ENCODE measurements around the gene GIT2.
A peak's percentile ranks its signal among the peaks of the same experiment; 100 is the strongest.

GIT2 gene

GRCh38 chr12:109952873-109953272, 43.3 kb downstream of the GIT2 start:
- DNase-seq (ENCODE audit: low read depth, low spot score) = no peak
- no peak overlapping the region for H3K4me3 ChIP-seq (ENCODE audit: low read length)

- H3K4me3 ChIP-seq (ENCODE audit: low read length) = no peak overlapping the region
- DNase-seq (ENCODE audit: low read depth, low spot score) = no peak
Observed at GRCh38 chr12:109952160-109952858, 43.9 kb downstream of the GIT2 start.

- no peak for DNase-seq (ENCODE audit: low read depth, low spot score)
- H3K4me3 ChIP-seq (ENCODE audit: low read length) = no peak overlapping the region
Observed at GRCh38 chr12:109951751-109952150, 44.4 kb downstream of the GIT2 start.

- no peak overlapping the region for H3K4me3 ChIP-seq (ENCODE audit: low read length)
- no peak for DNase-seq (ENCODE audit: low read depth, low spot score)
Observed at GRCh38 chr12:109951136-109951535, 45.0 kb downstream of the GIT2 start.

GRCh38 chr12:109950625-109951024, 45.5 kb downstream of the GIT2 start:
- no peak overlapping the region for H3K4me3 ChIP-seq (ENCODE audit: low read length)
- DNase-seq (ENCODE audit: low read depth, low spot score) = no peak

GRCh38 chr12:109949089-109949488, 47.1 kb downstream of the GIT2 start:
- H3K4me3 ChIP-seq (ENCODE audit: low read length) = no peak overlapping the region
- no peak for DNase-seq (ENCODE audit: low read depth, low spot score)

GRCh38 chr12:109948368-109948767, 47.8 kb downstream of the GIT2 start:
- no peak for DNase-seq (ENCODE audit: low read depth, low spot score)
- H3K4me3 ChIP-seq (ENCODE audit: low read length) = no peak overlapping the region

- H3K4me3 ChIP-seq (ENCODE audit: low read length) = no peak overlapping the region
- DNase-seq (ENCODE audit: low read depth, low spot score) = peak; percentile 12
Observed at GRCh38 chr12:109947521-109947920, 48.6 kb downstream of the GIT2 start.

GRCh38 chr12:109946913-109947312, 49.3 kb downstream of the GIT2 start:
- no peak overlapping the region for H3K4me3 ChIP-seq (ENCODE audit: low read length)
- no peak for DNase-seq (ENCODE audit: low read depth, low spot score)

GRCh38 chr12:109946505-109946904, 49.7 kb downstream of the GIT2 start:
- no peak overlapping the region for H3K4me3 ChIP-seq (ENCODE audit: low read length)
- no peak for DNase-seq (ENCODE audit: low read depth, low spot score)

- H3K4me3 ChIP-seq (ENCODE audit: low read length) = no peak overlapping the region
- no peak for DNase-seq (ENCODE audit: low read depth, low spot score)
Observed at GRCh38 chr12:109944561-109945359, 51.4 kb downstream of the GIT2 start.

GRCh38 chr12:109943811-109944210, 52.4 kb downstream of the GIT2 start:
- H3K4me3 ChIP-seq (ENCODE audit: low read length) = no peak overlapping the region
- no peak for DNase-seq (ENCODE audit: low read depth, low spot score)

GRCh38 chr12:109940339-109940923, 55.7 kb downstream of the GIT2 start:
- H3K4me3 ChIP-seq (ENCODE audit: low read length) = no peak overlapping the region
- no peak for DNase-seq (ENCODE audit: low read depth, low spot score)

GRCh38 chr12:109939504-109939903, 56.7 kb downstream of the GIT2 start:
- no peak overlapping the region for H3K4me3 ChIP-seq (ENCODE audit: low read length)
- no peak for DNase-seq (ENCODE audit: low read depth, low spot score)

GRCh38 chr12:109938947-109939346, 57.2 kb downstream of the GIT2 start:
- no peak for DNase-seq (ENCODE audit: low read depth, low spot score)

GRCh38 chr12:109937371-109937770, 58.8 kb downstream of the GIT2 start:
- H3K4me3 ChIP-seq (ENCODE audit: low read length) = no peak overlapping the region
- DNase-seq (ENCODE audit: low read depth, low spot score) = no peak

More at GRCh38 chr12:109938947-109939346, 57.2 kb downstream of the GIT2 start:
- no peak overlapping the region for H3K4me3 ChIP-seq (ENCODE audit: low read length)

- H3K4me3 ChIP-seq (ENCODE audit: low read length) = no peak overlapping the region
- peak; percentile 7 for DNase-seq (ENCODE audit: low read depth, low spot score)
Observed at GRCh38 chr12:109934026-109934425, 62.1 kb downstream of the GIT2 start.

GRCh38 chr12:109932878-109933503, 63.2 kb downstream of the GIT2 start:
- no peak for DNase-seq (ENCODE audit: low read depth, low spot score)
- H3K4me3 ChIP-seq (ENCODE audit: low read length) = no peak overlapping the region

GRCh38 chr12:109931143-109931542, 65.0 kb downstream of the GIT2 start:
- DNase-seq (ENCODE audit: low read depth, low spot score) = no peak
- no peak overlapping the region for H3K4me3 ChIP-seq (ENCODE audit: low read length)
